ENCODE measurements around the gene GAB2. TPM values are rescaled to one million over a fixed set of nuclear protein-coding genes. Genes with fewer than 3 reads are reported as not detected.

Gene GAB2
- total RNA-seq, 1 experiment from 2014 or later: 3.3 TPM

DNA sequence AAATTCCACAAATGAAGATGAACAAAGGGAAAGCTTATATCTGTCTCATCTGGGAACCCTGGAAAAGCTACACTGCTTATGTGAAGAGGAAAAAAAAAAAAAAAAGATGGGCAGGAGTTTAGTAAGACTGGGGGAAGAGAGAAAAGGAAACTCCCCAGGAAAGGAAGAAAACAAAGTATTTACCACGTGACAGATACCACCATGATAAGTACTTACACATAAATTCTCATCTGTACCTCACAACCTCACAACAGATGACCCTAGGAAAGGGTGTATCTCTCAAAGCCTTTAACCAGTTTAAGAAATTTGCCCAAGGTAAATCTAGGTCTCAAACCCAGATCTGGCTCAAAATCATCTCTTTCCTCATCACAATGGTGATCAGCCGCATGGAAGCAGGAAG is 77.1 kb downstream of the GAB2 start:
- Histone ChIP-seq H3T11ph (ENCODE audit: low read length) (no peak overlapping the region), H3K27ac (ENCODE audit: insufficient read length, low read depth, low read length) (no peak overlapping the region), H3K4me1 (ENCODE audit: insufficient read depth, low read length) (no peaks in the 10 kb centered on the region), H2BK5ac (ENCODE audit: insufficient read length, low read length) (no peak overlapping the region), H3K23ac (ENCODE audit: insufficient read length, low read depth, low read length) (no peak overlapping the region), H3K79me1 (ENCODE audit: insufficient read depth, low read depth, low read length, poor library complexity, severe bottlenecking) (no peaks in the 10 kb centered on the region), H3K18ac (ENCODE audit: insufficient read length, low read depth, low read length) (no peak overlapping the region), H3K27me3 (ENCODE audit: insufficient read depth, low read length) (no peaks in the 10 kb centered on the region), H3K14ac (ENCODE audit: insufficient read depth, low read length) (no peak overlapping the region), H4K8ac (replicated peaks; ENCODE audit: insufficient read length, low read depth, low read length) (no peak overlapping the region), H2AK5ac (ENCODE audit: insufficient read length, low read length) (no peak overlapping the region), H3K23me2 (ENCODE audit: insufficient read length, low read depth, low read length, poor library complexity, severe bottlenecking) (no peaks in the 10 kb centered on the region), H3K4me2 (ENCODE audit: insufficient read depth, insufficient read length, low read length) (no peak overlapping the region), H2BK120ac (ENCODE audit: low read depth, low read length, poor library complexity, severe bottlenecking) (no peak overlapping the region), H3K4ac (ENCODE audit: low read depth, low read length) (no peak overlapping the region), H4K91ac (ENCODE audit: insufficient read length, low read depth, low read length) (no peak overlapping the region), H2BK20ac (ENCODE audit: low read depth, low read length, poor library complexity, severe bottlenecking) (no peak overlapping the region), H3K9me3 (ENCODE audit: control insufficient read depth, low read depth, low read length) (no peaks in the 10 kb centered on the region), H4K20me1 (ENCODE audit: control insufficient read depth, insufficient read depth, insufficient read length) (no peaks in the 10 kb centered on the region), H2BK12ac (ENCODE audit: insufficient read length, low read depth, low read length) (no peak overlapping the region), H3K56ac (ENCODE audit: insufficient read length, low read depth, low read length) (no peak overlapping the region), H2AFZ (ENCODE audit: low read length) (no peak overlapping the region), H2BK15ac (ENCODE audit: low read depth, low read length) (no peak overlapping the region), H3K79me2 (ENCODE audit: insufficient read depth, low read length) (no peaks in the 10 kb centered on the region), H4K5ac (ENCODE audit: insufficient read length, low read depth, low read length) (no peak overlapping the region), H3K9ac (ENCODE audit: extremely low read depth, insufficient read length, low read length) (no peak overlapping the region)
- peaks cover 0 to 3% of the 10 kb centered on the region in 2 experiments; a peak in 3 of 5 replicates for H3K9me3 Mint-ChIP-seq
- H3K4me3 Mint-ChIP-seq: no peak overlapping the region
- TF ChIP-seq, protein P1, sequence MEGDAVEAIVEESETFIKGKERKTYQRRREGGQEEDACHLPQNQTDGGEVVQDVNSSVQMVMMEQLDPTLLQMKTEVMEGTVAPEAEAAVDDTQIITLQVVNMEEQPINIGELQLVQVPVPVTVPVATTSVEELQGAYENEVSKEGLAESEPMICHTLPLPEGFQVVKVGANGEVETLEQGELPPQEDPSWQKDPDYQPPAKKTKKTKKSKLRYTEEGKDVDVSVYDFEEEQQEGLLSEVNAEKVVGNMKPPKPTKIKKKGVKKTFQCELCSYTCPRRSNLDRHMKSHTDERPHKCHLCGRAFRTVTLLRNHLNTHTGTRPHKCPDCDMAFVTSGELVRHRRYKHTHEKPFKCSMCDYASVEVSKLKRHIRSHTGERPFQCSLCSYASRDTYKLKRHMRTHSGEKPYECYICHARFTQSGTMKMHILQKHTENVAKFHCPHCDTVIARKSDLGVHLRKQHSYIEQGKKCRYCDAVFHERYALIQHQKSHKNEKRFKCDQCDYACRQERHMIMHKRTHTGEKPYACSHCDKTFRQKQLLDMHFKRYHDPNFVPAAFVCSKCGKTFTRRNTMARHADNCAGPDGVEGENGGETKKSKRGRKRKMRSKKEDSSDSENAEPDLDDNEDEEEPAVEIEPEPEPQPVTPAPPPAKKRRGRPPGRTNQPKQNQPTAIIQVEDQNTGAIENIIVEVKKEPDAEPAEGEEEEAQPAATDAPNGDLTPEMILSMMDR (conservative IDR thresholded peaks at IDR 0.05): no peak
- H3K27ac Mint-ChIP-seq: no peak overlapping the region
- peaks cover 0 to 4% (median 2%) of the 10 kb centered on the region in 3 experiments; a peak in 3 of 7 replicates for H3K36me3 Mint-ChIP-seq (ENCODE audit: insufficient read depth in 1 of 3, low read depth in 3 of 3)
- no peak for DNase-seq
- H3K4me1 Mint-ChIP-seq: no peaks in the 10 kb centered on the region
- no peaks in the 10 kb centered on the region for H3K27me3 Mint-ChIP-seq (ENCODE audit: low read depth)
- WGBS (ENCODE audit: extremely low coverage, insufficient read length, low lambda C conversion rate): no CpG with 5 or more reads among the region's 2 CpGs

Data from H9 (cell line).